Astrocyte of the spinal cord (primary cell): ENCODE results near the gene ESR2.
A peak's percentile ranks its signal among the peaks of the same experiment; 100 is the strongest.

Source experiments
- DNase-seq: peaks from one replicate; pipeline ENCODE4 v3.0.0; 2011; ENCODE audit warnings: low read depth, low spot score
- H3K4me3 ChIP-seq: 2 replicates; pipeline ENCODE4 v1.5.1; 2011; ENCODE audit warnings: low read depth, mild to moderate bottlenecking, low read length, moderate library complexity
- CTCF ChIP-seq: IDR thresholded peaks from 2 replicates; pipeline ENCODE4 v1.5.1; 2012; ENCODE audit warnings: low read depth, mild to moderate bottlenecking, low read length, inconsistent platforms
- in situ Hi-C: cut with HindIII; loops from 2 replicates; pipeline ENCODE4 v1.10.0; 2017; ENCODE audit warnings: low sequenced_read_pairs

ESR2 gene

GRCh38 chr14:64095620-64096019, 198.6 kb downstream of the ESR2 start:
- in situ Hi-C loops = no loop called here
- DNase-seq = peak; percentile 41
- H3K4me3 ChIP-seq = no peak overlapping the region
- TF ChIP-seq CTCF = no peak

- H3K4me3 ChIP-seq = no peak overlapping the region
- no peak for TF ChIP-seq CTCF
- in situ Hi-C loops = no loop called here
These were observed 201.2 kb downstream of the ESR2 start for GRCh38 chr14:64092940-64093339.

GRCh38 chr14:64092338-64092737, 201.8 kb downstream of the ESR2 start:
- TF ChIP-seq CTCF = no peak
- DNase-seq = no peak
- in situ Hi-C loops = no loop called here
- H3K4me3 ChIP-seq = no peak overlapping the region

More at GRCh38 chr14:64092940-64093339, 201.2 kb downstream of the ESR2 start:
- DNase-seq = no peak

- no peak for DNase-seq
These were observed 203.0 kb downstream of the ESR2 start for GRCh38 chr14:64091217-64091616.

GRCh38 chr14:64089920-64090319, 204.3 kb downstream of the ESR2 start:
- in situ Hi-C loops = no loop called here
- TF ChIP-seq CTCF = no peak
- DNase-seq = no peak
- no peak overlapping the region for H3K4me3 ChIP-seq

More at GRCh38 chr14:64091217-64091616, 203.0 kb downstream of the ESR2 start:
- in situ Hi-C loops = no loop called here
- no peak overlapping the region for H3K4me3 ChIP-seq
- TF ChIP-seq CTCF = no peak

- no peak for DNase-seq
- no peak overlapping the region for H3K4me3 ChIP-seq
- no peak for TF ChIP-seq CTCF
- in situ Hi-C loops = no loop called here
These were observed 205.6 kb downstream of the ESR2 start for GRCh38 chr14:64088647-64088964.

GRCh38 chr14:64082837-64083236, 211.3 kb downstream of the ESR2 start:
- TF ChIP-seq CTCF = no peak
- in situ Hi-C loops = no loop called here
- DNase-seq = peak; percentile 45
- H3K4me3 ChIP-seq = no peak overlapping the region
